Activated T-helper 1 cell treated with anti-CD3 and anti-CD28 coated beads, Interleukin-2, amount 50 U/mL, for 16 hours (primary cell): ENCODE results near the gene LTB.

Experiments used
- DNase-seq, 2 donors: peaks; one replicate each; pipeline ENCODE4 v3.0.0-alpha.2; 2020; ENCODE audit warnings: low read depth in 1 of 2, low spot score in 1 of 2

LTB gene, protein sequence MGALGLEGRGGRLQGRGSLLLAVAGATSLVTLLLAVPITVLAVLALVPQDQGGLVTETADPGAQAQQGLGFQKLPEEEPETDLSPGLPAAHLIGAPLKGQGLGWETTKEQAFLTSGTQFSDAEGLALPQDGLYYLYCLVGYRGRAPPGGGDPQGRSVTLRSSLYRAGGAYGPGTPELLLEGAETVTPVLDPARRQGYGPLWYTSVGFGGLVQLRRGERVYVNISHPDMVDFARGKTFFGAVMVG

DNA sequence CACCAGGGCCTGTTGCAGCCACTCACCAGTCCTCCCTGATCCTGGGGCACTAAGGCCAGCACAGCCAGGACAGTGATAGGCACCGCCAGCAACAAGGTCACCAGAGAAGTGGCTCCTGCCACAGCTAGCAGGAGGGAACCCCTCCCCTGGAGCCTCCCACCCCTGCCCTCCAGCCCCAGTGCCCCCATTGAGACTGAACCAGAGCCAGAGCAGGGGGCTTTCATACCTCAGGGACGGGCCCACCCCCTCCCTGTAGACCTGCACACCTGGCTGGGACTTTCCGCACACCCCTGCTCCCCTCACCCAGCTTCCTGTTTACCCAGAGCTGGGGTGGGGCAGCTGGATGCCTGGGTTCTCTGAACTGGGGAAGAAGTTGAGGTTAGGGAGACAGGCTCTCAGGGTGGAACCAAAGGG, at the start of gene LTB:
LTB (minus strand) TSS at position 195 of the 414 bp plus-strand sequence; CDS start at position 188, 7 bp downstream.
- peak in 1 of 2 donors; percentile 46 for DNase-seq

DNA sequence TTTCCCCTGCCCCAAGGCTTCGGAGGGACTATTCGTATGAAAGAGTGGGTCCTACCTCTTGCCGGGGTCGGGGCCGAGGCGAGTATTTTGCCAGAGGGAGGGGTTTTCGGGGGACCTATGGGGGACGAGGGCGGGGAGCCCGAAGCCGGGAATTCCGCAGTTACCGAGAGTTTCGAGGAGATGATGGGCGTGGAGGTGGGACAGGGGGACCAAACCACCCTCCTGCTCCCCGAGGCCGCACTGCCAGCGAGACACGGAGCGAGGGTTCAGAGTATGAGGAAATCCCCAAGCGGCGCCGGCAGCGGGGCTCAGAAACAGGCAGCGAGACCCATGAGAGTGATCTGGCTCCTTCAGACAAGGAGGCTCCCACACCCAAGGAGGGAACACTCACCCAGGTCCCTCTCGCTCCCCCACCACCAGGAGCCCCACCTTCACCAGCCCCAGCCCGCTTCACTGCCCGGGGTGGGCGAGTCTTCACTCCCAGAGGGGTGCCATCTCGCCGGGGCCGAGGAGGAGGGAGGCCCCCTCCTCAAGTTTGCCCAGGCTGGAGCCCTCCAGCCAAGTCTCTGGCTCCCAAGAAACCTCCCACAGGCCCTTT, 49.6 kb upstream of the LTB start:
- no peak for DNase-seq

DNA sequence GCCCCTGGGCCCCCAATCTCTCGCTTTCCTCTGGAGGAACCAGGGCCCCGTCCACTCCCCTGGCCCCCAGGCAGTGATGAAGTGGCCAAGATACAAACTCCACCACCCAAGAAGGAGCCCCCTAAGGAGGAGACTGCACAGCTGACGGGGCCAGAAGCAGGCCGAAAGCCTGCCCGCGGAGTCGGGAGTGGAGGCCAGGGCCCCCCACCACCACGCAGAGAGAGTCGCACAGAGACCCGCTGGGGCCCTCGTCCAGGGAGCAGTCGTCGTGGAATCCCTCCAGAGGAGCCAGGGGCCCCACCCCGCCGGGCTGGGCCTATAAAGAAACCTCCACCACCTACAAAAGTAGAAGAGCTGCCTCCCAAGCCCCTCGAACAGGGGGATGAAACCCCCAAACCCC, 49.0 kb upstream of the LTB start:
- DNase-seq, result no peak

DNA sequence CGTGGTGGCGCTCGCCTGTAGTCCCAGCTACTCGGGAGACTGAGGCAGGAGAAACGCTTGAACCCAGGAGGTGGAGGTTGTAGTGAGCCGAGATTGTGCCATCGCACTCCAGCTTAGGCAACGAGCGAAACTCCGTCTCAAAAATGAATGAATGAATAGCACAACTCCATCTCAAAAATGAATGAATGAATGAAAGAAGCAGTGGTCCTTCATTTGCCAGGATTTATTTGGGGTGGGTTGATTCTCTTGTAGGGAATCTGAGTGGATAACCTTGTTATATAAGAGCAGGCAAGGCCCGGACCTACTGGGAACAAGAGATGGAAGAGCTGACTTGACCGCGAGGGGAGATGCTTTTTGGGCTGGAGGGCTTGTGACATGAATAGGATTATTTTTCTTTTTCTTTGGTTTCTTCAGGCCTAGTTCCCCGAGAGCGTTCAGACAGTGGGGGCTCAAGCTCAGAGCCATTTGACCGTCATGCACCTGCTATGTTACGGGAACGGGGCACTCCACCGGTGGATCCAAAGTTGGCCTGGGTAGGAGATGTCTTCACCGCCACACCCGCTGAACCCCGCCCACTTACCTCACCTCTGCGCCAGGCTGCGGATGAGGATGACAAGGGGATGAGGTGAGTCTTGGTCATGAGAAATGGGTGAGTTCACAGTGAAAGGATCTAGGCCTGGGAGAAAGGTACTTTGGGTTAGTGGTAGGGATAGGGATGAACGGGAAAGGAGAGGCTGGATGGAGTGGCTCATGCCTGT, 48.1 kb upstream of the LTB start:
- DNase-seq, result no peak

DNA sequence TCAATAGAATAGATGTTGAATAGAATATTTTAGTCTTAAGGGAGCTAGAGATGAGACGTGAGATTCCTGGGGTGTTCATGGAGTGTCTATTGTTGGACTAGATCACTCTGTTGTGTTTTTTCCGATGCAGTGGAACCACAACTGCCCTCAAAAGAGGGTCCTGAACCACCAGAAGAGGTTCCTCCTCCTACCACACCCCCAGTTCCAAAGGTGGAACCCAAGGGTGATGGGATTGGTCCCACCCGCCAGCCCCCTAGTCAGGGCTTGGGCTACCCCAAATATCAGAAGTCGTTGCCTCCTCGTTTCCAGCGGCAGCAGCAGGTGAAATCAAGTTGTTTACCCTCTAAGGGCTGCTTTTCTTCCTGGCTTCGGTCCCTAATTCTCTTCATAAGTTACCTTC, 46.8 kb upstream of the LTB start:
- DNase-seq, result no peak

DNA sequence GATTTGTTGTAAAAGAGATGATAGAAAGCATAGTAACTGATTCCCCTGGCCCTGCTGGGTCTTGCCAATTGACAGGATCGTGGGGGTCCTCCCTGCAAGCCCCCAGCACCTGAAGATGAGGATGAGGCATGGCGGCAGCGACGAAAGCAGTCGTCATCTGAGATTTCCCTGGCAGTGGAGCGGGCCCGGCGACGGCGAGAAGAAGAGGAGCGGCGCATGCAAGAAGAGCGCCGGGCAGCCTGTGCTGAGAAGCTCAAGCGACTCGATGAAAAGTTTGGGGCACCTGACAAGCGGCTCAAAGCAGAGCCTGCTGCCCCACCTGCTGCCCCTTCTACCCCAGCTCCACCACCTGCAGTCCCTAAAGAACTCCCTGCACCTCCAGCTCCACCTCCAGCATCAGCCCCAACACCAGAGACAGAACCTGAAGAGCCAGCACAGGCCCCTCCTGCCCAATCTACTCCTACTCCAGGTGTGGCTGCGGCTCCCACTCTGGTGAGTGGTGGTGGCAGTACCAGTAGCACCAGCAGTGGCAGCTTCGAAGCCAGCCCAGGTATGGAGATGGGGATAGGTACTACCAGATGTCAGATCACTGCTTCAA, 45.6 kb upstream of the LTB start:
- DNase-seq, result no peak

DNA sequence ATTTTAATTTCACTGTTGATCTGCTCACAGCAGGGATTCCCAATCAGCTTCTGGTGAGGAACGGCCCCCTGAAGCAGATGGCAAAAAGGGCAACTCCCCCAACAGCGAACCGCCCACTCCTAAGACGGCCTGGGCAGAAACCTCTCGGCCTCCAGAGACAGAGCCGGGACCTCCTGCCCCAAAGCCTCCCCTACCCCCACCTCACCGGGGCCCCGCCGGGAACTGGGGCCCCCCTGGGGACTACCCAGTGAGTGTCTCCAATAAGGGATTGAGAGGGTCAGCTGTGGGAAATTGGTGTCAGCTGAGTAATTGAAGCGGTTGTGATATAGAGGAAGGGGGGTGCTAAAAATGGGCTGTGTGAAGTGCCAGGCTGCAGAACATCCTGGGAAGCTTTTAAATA, 44.7 kb upstream of the LTB start:
- DNase-seq, result no peak

DNA sequence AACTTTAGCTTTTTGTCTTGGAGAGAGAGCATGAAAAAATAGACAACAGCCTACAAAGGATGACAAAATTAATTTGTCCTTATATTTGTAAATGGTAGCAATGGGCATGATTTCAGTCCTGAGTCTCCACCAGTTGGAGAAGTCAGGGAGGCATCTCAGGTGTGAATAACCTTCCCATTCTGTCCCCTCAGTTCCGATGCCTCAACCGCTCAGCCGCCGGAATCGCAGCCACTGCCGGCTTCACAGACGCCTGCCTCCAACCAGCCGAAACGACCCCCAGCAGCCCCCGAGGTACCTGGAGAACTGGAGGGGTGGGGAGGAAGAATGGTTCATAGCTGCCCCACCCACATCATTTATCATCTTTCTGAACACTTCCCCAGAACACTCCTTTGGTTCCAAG, 41.8 kb upstream of the LTB start:
- no peak for DNase-seq

DNA sequence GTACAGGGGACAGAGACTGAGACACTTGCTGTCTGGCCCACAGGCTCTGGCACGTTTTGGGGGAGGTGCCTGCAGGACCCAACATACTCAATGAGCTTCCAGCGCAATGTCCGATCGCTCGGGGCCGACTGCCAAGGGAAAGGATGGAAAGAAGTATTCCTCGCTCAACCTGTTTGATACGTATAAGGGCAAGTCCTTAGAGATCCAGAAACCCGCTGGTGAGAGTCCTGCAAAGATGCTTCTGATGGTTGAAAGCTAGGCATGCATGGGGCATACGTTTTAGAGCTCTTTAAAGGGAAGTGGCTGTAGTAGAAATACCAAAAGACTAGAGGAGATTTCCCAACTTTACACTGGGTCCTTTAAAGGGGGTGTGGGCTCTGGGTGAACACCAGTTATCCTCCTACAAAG, 40.5 kb upstream of the LTB start:
- DNase-seq, result no peak

DNA sequence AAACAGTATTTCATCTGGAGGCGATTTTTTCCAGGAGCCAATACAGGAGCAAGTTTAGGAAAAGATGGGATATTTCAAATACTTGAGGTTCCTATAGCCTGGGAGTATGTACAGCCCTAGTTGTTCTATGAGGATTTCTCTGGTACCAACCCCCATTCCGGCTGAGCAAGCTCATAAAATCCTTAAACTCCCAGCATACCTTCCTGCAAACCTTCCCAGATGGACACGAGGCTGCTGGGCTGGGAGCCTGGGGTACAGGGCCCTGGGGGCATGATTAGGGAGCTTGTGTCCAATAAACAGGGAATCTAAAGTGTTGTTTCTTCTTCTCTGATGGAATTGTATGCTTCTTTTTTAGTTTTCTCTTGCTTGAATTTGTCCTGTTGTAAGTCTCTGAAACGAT, 39.8 kb upstream of the LTB start:
- DNase-seq, result no peak

DNA sequence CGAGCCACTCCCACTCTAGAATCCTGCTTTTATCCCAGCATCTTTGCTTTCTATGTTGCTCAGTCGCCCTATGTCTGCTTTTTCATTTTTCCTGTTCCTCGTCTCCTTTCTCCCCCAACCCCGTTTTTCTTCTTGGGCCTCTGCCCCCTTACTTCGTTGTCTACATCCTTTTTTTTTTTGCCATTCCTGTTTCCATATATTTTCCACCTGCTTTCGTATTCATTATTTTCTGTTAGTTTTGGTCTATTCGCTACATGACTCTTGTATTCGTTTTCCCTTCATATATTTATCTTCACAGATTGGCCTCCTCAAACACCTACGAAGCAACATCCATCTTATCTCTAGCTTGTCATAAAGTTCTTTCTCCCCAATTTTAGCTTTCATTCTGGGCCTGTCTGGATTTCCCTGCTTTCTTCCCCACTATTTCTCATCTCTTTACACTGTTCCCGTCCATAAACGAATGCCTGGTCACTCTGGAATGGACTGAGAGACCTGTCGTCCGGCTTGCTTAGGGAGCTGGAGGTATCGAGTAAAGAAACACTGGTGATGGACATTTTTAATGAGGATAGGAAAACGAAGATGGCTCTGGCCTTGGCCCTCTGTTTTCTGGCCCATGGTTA, 39.2 kb upstream of the LTB start:
- DNase-seq, result no peak

DNA sequence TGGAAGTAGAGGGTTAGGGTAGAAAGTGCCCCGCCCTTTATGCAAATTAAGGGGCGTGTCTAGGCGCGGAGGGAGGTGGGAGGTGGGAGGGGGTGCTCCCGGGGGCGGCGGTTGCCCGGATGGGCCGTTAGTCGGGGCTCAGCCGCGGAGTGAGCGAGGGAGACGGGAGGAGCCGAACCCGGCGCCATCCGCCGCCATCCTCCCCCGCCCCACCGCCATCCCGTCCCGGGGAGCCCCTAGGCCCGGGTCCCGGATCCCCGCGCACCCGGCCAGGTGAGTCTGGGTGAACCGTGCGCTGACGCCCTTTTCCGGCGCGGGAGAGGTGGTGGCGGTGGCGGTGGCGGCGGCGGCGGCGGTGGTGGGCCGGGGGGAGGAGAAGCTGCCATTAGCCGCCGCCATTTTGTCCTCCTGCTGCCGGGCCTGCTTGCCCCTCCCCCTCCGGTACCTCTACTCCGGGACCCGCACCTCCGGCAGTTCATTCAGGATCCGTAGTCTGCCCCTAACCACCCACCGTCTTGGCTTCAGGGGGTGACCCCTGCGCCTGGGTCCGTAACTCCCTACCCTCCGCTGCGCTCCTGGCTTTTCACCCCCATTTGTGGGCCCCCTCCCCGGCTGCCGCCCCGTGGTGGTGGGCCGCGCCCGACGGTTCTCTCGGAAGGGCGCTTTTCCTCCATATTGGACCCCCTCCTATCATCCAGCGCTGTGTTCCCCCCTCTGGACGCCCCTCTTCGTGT, 38.5 kb upstream of the LTB start, which contains the start of gene PRRC2A:
PRRC2A (plus strand) TSS at position 130 of the 734 bp plus-strand sequence. CDS start 2,075 bp downstream, outside the sequence.
- peak in 1 of 2 donors; percentile 62 for DNase-seq

DNA sequence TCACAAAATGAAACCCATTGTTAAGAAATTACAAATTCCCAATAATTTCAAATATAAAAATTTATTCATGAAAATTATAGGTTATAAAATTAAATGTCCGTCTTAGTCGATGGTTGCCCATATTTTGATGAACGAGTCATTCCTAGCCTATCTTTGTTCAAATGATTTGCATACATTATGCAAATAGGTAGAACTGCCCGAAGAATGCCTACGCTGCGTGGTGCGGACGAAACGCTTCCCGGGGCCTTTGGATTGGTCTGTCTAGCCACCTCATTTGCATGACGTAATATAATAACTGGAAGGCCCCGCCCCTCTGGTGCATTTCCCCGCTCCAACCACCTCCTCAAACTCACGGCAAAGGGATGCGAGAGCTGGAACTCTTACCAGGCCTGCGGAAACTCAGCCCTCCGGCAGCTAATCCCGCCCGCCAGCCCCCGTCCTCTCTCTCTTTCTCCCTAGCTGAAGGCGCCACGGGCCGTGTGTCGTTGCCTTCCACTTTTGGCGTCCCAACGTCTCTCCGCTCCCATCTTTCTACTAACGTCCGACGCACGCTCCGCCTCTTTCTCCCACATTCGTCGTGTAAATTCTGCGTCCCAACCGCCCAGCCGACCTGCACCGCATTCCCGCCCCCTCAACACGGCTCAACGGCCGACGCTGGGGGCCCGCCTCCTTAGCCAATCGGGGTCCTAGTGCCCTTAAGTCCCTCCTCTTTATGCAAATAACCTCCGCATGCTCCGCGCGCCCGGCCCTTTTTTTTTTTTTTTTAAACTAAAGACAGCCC, 37.8 kb upstream of the LTB start:
- peak; percentile 92 to 94 for DNase-seq

DNA sequence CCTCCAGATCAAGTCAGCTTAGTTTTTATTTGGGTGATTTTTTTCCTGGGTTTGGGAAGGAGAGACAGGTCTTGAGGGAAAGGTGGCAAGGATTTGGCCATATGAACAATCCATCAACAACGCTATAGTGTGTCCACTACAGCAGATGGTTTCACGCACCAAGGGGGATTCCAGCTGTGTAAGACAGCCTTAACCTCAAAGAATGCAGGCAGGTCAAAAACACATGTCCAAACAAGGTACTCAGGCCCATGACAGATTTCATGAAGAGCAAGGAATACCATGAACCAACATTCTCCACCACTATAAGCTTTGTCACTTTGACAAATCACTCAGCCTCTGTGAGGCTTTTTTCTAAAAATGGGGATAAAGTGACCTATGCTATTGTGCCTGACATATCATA, 34.8 kb upstream of the LTB start:
- no peak for DNase-seq

DNA sequence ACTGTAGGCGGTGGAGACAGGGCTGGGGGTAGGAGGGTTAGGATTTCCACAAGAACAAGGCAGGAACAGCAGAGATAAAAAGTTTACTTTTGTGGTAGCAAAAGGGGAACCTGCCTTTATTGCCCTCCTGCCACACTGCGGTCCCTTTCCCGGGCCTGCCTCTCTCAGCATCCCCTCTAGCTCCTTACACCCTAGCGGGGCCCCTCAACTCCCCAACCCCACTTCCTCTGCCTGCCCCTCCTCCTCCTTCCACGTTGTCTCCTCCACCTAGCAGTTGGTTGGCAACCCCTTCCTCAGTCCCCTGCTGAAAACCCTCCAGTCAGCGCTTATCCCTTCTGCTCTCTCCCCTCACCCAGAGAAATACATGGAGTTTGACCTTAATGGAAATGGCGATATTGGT, 33.5 kb upstream of the LTB start:
- no peak for DNase-seq

DNA sequence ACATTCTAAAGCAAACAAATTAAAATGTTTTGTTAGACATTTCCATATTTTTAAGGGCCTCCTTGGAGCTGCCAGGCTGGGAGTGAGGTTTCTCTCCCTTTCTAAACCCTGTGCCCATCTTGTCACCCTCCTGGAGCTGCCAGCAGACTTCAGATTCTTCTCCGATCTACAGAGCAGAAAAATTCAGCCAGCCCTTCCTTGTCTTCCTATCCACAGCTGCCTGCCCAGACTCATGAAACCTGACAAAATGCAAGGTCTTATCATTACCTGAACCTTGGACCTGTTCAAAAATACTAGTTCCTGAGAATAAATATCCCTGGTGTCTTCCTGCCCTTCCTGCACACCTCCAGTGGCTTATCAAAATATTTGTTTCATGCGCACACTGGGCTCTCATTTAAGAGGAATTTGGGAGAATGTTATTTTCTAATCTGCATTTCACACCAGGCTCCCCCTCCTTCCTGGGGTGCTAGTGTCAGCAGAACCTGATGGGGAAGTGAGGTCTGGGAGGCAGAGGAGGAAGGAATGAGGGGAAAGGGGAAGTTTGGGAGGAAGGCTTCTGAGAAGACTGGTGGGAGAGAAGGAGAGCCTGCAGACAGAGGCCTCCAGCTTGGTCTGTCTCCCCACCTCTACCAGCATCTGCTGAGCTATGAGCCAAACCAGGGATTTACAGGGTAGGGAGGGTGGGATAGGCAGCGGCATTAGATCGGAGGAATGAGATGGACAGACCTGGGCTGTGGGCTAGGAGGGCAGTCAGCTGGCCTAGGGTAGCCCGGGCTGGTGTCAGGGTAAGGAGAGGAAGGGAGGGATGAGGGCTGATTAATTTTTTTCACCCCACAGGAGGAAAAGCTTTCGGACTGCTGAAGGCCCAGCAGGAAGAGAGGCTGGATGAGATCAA, 32.7 kb upstream of the LTB start, which contains the start of gene AIF1:
AIF1 (plus strand) TSS at position 551 of the 895 bp plus-strand sequence; CDS start at position 647, 96 bp downstream.
- DNase-seq, result no peak

DNA sequence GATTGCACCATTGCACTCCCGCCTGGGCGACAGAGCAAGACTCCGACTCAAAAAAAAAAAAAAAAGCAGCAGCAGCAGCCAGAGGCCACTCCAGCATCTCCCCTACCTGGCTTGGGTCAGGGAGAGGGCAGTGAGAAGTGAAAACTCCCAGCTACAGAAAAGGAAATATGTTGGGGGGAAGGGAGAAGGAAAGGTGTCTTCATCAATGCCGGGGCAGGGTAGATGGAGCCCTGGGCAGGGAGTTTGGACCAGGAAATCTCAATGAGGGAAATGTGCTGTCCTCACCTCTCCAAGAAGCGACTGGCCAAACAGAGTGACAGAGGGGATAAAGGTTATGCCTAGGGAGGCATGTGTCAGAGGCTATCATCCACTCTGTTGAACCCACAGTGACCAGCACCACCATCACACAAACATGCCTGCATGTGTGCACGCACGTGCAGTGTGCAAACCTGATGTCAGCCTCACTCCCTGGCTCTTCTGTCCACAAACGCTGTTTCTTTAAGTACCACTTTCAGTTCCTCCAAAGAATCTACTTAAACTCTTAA, 31.9 kb upstream of the LTB start:
- no peak for DNase-seq

DNA sequence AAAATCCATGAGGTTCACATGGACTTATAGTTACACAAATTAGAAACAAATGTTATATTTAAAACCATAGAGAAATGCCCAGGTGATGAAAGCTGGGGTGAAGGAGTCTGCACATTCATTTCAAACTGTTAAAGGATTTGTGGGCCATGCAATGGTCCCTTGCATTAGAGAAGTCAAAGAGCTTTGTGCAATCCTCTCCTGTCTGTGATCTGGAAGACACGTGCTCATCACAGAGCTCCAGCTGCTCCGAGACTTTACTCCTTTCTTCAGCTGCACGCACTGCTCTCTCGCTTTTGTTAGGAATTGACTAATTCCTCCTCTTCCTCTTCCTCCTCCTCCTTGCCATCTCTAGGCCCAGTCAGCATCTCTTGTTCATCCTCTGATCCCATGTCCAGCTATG, 28.7 kb upstream of the LTB start:
- no peak for DNase-seq
